ENCODE data around the gene MX2.
A peak's percentile ranks its signal among the peaks of the same experiment; 100 is the strongest.
"Not testable (repeated sequence)": the region's sequence is repeated elsewhere in the genome, so short reads cannot be mapped to it uniquely, and the experiment has no call there.

MX2 gene

GRCh38 chr21:41361786-41362604 is at the start of gene MX2:
TSS of gene MX2 (plus strand) at chr21:41362027. CDS start at chr21:41376907, 14,880 bp downstream.
- peak; percentile 76 for DNase-seq (ENCODE audit: low read depth)

- not testable (repeated sequence) for DNase-seq (ENCODE audit: low read depth)
Observed at GRCh38 chr21:41313285-41314164, 48.3 kb upstream of the MX2 start.

GRCh38 chr21:41315726-41316125 is 46.1 kb upstream of the MX2 start:
- DNase-seq (ENCODE audit: low read depth) = no peak

- no peak for DNase-seq (ENCODE audit: low read depth)
Observed at GRCh38 chr21:41316200-41317062, 45.4 kb upstream of the MX2 start, which contains the start of gene FAM3B. TSS of gene FAM3B (plus strand) at chr21:41316801. CDS start at chr21:41316880, 79 bp downstream.

- no peak for DNase-seq (ENCODE audit: low read depth)
Observed at GRCh38 chr21:41317063-41317392, 44.8 kb upstream of the MX2 start.

- DNase-seq (ENCODE audit: low read depth) = no peak
Observed at GRCh38 chr21:41317458-41317857, 44.4 kb upstream of the MX2 start.

GRCh38 chr21:41318218-41318617 is 43.6 kb upstream of the MX2 start:
- DNase-seq (ENCODE audit: low read depth) = no peak

GRCh38 chr21:41319273-41319672 is 42.6 kb upstream of the MX2 start:
- no peak for DNase-seq (ENCODE audit: low read depth)

- DNase-seq (ENCODE audit: low read depth) = no peak
Observed at GRCh38 chr21:41321211-41321907, 40.5 kb upstream of the MX2 start.

- no peak for DNase-seq (ENCODE audit: low read depth)
Observed at GRCh38 chr21:41321908-41322495, 39.8 kb upstream of the MX2 start.

GRCh38 chr21:41322496-41323382 is 39.1 kb upstream of the MX2 start:
- DNase-seq (ENCODE audit: low read depth) = no peak

GRCh38 chr21:41325138-41325912 is 36.5 kb upstream of the MX2 start:
- no peak for DNase-seq (ENCODE audit: low read depth)

GRCh38 chr21:41326414-41327080 is 35.3 kb upstream of the MX2 start:
- DNase-seq (ENCODE audit: low read depth) = no peak

- no peak for DNase-seq (ENCODE audit: low read depth)
Observed at GRCh38 chr21:41327753-41328152, 34.1 kb upstream of the MX2 start.

- DNase-seq (ENCODE audit: low read depth) = peak; percentile 2
Observed at GRCh38 chr21:41328660-41329607, 32.9 kb upstream of the MX2 start.

- no peak for DNase-seq (ENCODE audit: low read depth)
Observed at GRCh38 chr21:41333752-41334151, 28.1 kb upstream of the MX2 start.

GRCh38 chr21:41337515-41337914 is 24.3 kb upstream of the MX2 start:
- no peak for DNase-seq (ENCODE audit: low read depth)

GRCh38 chr21:41338455-41338854 is 23.4 kb upstream of the MX2 start:
- no peak for DNase-seq (ENCODE audit: low read depth)

Measured in HS-5 (cell line).